ENCODE measurements around the gene MAEA.

Gene MAEA

DNA sequence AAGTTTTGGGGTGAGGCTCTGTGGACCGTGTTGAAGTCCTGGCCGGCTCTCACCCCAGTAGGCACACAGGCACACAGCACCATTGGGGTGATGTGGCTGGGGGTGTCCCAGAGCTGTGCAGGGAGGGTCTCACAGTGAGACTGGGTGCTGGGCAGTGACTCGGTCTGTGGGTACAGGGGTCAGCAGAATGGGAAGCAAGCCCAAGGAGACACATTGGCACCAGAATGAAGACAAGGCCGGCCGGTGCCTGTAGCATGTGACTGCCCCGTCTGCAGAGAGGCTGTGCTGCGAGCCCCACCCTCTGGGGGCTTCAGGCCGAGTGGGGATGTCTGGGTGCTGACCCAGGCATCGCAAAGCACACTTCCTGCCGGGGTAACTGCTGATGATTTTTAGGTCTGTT, 5.2 kb downstream of the MAEA start:
- peaks cover 73% of the 10 kb centered on the region for H3K36me3 ChIP-seq
- H3K27ac ChIP-seq = no peak overlapping the region
- H3K4me3 ChIP-seq (ENCODE audit: low read depth, low read length) = no peak overlapping the region
- TF ChIP-seq, protein P1, sequence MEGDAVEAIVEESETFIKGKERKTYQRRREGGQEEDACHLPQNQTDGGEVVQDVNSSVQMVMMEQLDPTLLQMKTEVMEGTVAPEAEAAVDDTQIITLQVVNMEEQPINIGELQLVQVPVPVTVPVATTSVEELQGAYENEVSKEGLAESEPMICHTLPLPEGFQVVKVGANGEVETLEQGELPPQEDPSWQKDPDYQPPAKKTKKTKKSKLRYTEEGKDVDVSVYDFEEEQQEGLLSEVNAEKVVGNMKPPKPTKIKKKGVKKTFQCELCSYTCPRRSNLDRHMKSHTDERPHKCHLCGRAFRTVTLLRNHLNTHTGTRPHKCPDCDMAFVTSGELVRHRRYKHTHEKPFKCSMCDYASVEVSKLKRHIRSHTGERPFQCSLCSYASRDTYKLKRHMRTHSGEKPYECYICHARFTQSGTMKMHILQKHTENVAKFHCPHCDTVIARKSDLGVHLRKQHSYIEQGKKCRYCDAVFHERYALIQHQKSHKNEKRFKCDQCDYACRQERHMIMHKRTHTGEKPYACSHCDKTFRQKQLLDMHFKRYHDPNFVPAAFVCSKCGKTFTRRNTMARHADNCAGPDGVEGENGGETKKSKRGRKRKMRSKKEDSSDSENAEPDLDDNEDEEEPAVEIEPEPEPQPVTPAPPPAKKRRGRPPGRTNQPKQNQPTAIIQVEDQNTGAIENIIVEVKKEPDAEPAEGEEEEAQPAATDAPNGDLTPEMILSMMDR (IDR thresholded peaks at IDR 0.05; ENCODE audit: low read depth, low read length) = no peak
- H3K27me3 ChIP-seq (ENCODE audit: insufficient read depth, low read depth, severe bottlenecking) = no peaks in the 10 kb centered on the region
- no peak for DNase-seq
- no peaks in the 10 kb centered on the region for H3K9me3 ChIP-seq (ENCODE audit: severe bottlenecking)

GRCh38 chr4:1295405-1296055, 5.8 kb downstream of the MAEA start:
- no peak overlapping the region for H3K4me3 ChIP-seq (ENCODE audit: low read depth, low read length)
- TF ChIP-seq, protein P1 (IDR thresholded peaks at IDR 0.05; ENCODE audit: low read depth, low read length) = no peak
- no peak overlapping the region for H3K27ac ChIP-seq
- H3K27me3 ChIP-seq (ENCODE audit: insufficient read depth, low read depth, severe bottlenecking) = no peaks in the 10 kb centered on the region
- H3K9me3 ChIP-seq (ENCODE audit: severe bottlenecking) = no peaks in the 10 kb centered on the region
- H3K36me3 ChIP-seq = peaks cover 76% of the 10 kb centered on the region
- no peak for DNase-seq

GRCh38 chr4:1296324-1297022, 6.8 kb downstream of the MAEA start:
- Histone ChIP-seq H3K9me3 (ENCODE audit: severe bottlenecking) (no peaks in the 10 kb centered on the region), H3K4me3 (ENCODE audit: low read depth, low read length) (no peak overlapping the region), H3K27me3 (ENCODE audit: insufficient read depth, low read depth, severe bottlenecking) (no peaks in the 10 kb centered on the region), H3K36me3 (peaks cover 67% of the 10 kb centered on the region), H3K27ac (no peak overlapping the region)
- no peak for DNase-seq
- TF ChIP-seq, protein P1 (IDR thresholded peaks at IDR 0.05; ENCODE audit: low read depth, low read length) = no peak

- Histone ChIP-seq H3K36me3 (peaks cover 64% of the 10 kb centered on the region), H3K27me3 (ENCODE audit: insufficient read depth, low read depth, severe bottlenecking) (no peaks in the 10 kb centered on the region), H3K27ac (no peak overlapping the region), H3K4me3 (ENCODE audit: low read depth, low read length) (no peak overlapping the region), H3K9me3 (ENCODE audit: severe bottlenecking) (no peaks in the 10 kb centered on the region)
- TF ChIP-seq, protein P1 (IDR thresholded peaks at IDR 0.05; ENCODE audit: low read depth, low read length) = no peak
- no peak for DNase-seq
These were observed 7.3 kb downstream of the MAEA start for GRCh38 chr4:1297023-1297395.

GRCh38 chr4:1297456-1298325, 8.0 kb downstream of the MAEA start:
- TF ChIP-seq, protein P1 (IDR thresholded peaks at IDR 0.05; ENCODE audit: low read depth, low read length) = no peak
- Histone ChIP-seq H3K4me3 (ENCODE audit: low read depth, low read length) (no peak overlapping the region), H3K36me3 (peaks cover 60% of the 10 kb centered on the region), H3K9me3 (ENCODE audit: severe bottlenecking) (no peaks in the 10 kb centered on the region), H3K27me3 (ENCODE audit: insufficient read depth, low read depth, severe bottlenecking) (no peaks in the 10 kb centered on the region), H3K27ac (no peak overlapping the region)
- no peak for DNase-seq

Data from WERI-Rb-1 (cell line).